AG04450 (cell line): ENCODE results near the gene DOCK8. TPM values are rescaled to one million over a fixed set of nuclear protein-coding genes. Genes with fewer than 3 reads are reported as not detected.

Experiments
- CTCF ChIA-PET: fragments of 300-600, 350-600 bp; formaldehyde crosslinking; extraction: SDS; loops from one replicate; lab custom pipeline; 2022; ENCODE audit warnings: antibody characterized with exemption, inconsistent platforms; lab: Charles Lee
- POLR2A ChIA-PET: fragments of 350-600 bp; formaldehyde crosslinking; extraction: SDS; loops from one replicate; lab custom pipeline; 2021; ENCODE audit warnings: antibody characterized with exemption, inconsistent platforms; lab: Yijun Ruan, JAX
- DNase-seq: peaks from one replicate; pipeline ENCODE4 v3.0.0-alpha.2; 2011; ENCODE audit warnings: low read depth, low spot score
- H3K27ac ChIP-seq: one replicate; pipeline ENCODE4 v1.5.1; 2012; ENCODE audit warnings: low read depth, low read length, control low read depth
- H3K27me3 ChIP-seq: one replicate; pipeline ENCODE4 v1.6.0; 2012; ENCODE audit warnings: low read length; ENCODE audit not compliant: control insufficient read depth, insufficient read depth
- H3K4me3 ChIP-seq: 2 replicates; pipeline ENCODE4 v1.5.1; 2011; ENCODE audit warnings: mild to moderate bottlenecking, low read depth, low read length, control low read depth
- H3K9me3 ChIP-seq: 2 replicates; pipeline ENCODE4 v1.5.1; 2012; ENCODE audit warnings: low read length; ENCODE audit not compliant: control insufficient read depth, insufficient read depth
- polyA plus RNA-seq: library from polyadenylated mRNA; depleted of rRNA; stranded (reverse); fragments of >200 nt; gene quantifications from 2 replicates; pipeline ENCODE4 v1.2.3, GENCODE V29; 2011
- TF ChIP-seq, protein P1 (sequence below): IDR thresholded peaks from 2 replicates; pipeline ENCODE4 v1.5.1; 2011; ENCODE audit warnings: low read depth, low read length, control low read depth, inconsistent platforms

The DOCK8 gene
- polyA plus RNA-seq, 1 experiment: not detected

DNA sequence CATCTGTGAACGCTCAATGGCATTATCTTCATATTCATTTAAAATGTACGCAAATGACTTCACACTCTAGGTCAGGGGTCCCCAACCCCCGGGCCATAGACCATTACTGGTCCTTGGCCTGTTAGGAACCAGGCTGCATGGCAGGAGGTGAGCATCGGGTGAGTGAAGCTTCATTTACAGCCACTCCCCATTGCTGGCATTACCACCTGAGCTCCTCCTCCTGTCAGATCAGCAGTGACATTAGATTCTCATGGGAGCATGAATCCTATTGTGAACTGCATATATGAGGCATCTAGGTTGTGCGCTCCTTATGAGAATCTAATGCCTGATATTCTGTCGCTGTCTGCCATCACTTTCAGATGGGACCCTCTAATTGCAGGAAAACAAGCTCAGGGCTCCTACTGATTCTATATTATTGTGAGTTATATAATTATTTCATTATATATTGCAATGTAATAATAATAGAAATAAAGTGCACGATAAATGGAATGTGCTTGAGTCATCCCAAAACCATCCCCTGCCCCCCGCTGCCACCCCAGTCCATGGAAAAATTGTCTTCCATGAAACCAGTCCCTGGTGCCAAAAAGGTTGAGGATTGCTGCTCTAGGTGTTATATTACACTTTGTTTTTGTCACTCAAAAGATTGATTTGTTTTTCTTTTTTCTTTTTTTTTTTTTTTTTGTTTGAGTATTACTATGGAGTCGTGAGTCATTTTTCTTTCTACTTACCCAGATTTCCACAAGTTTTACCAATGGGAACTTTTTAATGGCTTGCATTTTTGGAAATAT, 127.2 kb downstream of the DOCK8 start:
- Histone ChIP-seq H3K4me3 (no peak overlapping the region), H3K27me3 (no peaks in the 10 kb centered on the region), H3K27ac (no peak overlapping the region), H3K9me3 (no peaks in the 10 kb centered on the region)
- TF ChIP-seq, protein P1, sequence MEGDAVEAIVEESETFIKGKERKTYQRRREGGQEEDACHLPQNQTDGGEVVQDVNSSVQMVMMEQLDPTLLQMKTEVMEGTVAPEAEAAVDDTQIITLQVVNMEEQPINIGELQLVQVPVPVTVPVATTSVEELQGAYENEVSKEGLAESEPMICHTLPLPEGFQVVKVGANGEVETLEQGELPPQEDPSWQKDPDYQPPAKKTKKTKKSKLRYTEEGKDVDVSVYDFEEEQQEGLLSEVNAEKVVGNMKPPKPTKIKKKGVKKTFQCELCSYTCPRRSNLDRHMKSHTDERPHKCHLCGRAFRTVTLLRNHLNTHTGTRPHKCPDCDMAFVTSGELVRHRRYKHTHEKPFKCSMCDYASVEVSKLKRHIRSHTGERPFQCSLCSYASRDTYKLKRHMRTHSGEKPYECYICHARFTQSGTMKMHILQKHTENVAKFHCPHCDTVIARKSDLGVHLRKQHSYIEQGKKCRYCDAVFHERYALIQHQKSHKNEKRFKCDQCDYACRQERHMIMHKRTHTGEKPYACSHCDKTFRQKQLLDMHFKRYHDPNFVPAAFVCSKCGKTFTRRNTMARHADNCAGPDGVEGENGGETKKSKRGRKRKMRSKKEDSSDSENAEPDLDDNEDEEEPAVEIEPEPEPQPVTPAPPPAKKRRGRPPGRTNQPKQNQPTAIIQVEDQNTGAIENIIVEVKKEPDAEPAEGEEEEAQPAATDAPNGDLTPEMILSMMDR: no peak
- POLR2A ChIA-PET: no interaction called here
- DNase-seq: no peak
- CTCF ChIA-PET: no interaction called here

DNA sequence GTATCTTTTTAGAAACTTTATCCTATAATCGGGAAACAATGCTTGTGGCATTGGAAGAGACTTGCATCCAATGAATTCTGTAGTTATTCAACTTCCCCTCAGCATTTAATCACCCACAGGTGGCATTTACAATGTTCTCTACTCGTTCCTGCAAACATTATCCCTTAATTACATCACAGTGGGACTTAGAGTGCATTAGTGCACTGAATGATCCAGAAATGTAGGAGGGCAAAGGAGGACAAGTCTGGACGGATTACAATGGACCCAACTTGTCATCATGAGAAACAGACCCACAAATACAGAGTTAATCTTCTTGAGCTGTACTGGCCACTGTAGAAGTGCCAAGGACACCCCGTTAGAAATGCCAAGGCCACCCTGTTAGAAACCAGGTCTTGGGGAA, 129.1 kb downstream of the DOCK8 start:
- H3K9me3 ChIP-seq: no peaks in the 10 kb centered on the region
- ChIA-PET CTCF (no interaction called here), POLR2A (no interaction called here)
- no peak for DNase-seq
- no peak overlapping the region for H3K4me3 ChIP-seq
- H3K27me3 ChIP-seq: no peaks in the 10 kb centered on the region
- no peak overlapping the region for H3K27ac ChIP-seq
- TF ChIP-seq, protein P1: no peak

DNA sequence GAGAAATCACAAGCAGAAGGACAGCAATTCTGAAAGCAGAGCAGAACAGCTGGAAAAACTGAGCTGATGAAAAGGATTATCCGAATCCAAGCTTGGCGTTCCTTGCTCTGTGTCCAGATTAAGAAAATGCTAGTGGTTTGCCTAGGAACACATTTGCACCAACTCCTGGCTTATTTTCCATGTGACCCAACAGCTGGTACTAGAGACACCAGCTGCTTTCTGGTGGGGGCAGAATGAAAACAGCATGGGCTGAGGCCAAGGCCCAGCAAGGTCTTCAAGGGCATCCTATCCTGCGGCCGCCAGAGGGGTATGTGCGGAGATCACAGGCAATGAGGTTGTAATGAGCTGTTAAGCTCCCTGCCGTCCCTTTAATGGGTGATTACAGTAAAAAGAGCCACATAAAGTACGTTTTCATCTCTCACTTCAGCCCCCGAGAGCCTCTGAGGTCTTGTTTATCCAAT, 131.5 kb downstream of the DOCK8 start:
- TF ChIP-seq, protein P1: no peak
- ChIA-PET POLR2A (no interaction called here), CTCF (interaction anchor here (0.7 to 1.9 kb wide), 2 partner anchors 661 to 663 kb away, joined by 3 to 9 read pairs; no protein-coding TSS in a partner anchor)
- no peaks in the 10 kb centered on the region for H3K9me3 ChIP-seq
- no peak overlapping the region for H3K27ac ChIP-seq
- no peak overlapping the region for H3K4me3 ChIP-seq
- no peak for DNase-seq
- H3K27me3 ChIP-seq: no peaks in the 10 kb centered on the region

DNA sequence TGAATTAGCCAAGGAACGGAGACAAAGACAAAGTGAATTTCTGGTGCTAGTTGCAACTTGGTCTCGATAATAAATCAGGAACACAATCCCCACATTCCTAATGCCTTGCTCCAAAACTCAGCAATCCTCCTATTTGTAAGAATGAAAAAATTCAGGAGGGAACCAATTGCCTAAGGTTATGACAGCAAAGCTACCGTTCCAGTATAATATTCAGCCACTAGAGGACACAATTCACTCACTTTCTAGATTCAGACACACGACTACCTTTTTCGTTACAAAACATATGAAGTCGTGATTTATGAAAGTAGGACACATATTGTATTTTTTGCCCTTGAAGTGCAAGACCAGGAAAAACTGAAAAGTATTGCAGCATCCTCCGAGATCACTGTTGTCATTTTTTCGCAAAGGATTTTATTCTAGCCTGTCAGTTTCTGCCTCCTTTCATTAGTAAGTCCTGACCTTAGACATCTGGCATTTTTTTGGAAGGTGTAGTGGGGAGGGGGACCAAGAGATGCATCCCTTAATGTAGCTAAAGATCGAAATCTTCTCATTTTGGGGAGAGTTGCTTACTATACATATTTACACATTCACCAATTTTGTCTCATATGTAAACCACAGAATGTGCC, 133.1 kb downstream of the DOCK8 start:
- DNase-seq: no peak
- TF ChIP-seq, protein P1: peak; percentile 68
- H3K27me3 ChIP-seq: no peaks in the 10 kb centered on the region
- H3K27ac ChIP-seq: no peak overlapping the region
- CTCF ChIA-PET: interaction anchor here (0.8 to 1.9 kb wide), 5 partner anchors 12 to 662 kb away, joined by 3 to 9 read pairs (median 5); no protein-coding TSS in a partner anchor
- H3K9me3 ChIP-seq: no peaks in the 10 kb centered on the region
- no peak overlapping the region for H3K4me3 ChIP-seq
- POLR2A ChIA-PET: no interaction called here

DNA sequence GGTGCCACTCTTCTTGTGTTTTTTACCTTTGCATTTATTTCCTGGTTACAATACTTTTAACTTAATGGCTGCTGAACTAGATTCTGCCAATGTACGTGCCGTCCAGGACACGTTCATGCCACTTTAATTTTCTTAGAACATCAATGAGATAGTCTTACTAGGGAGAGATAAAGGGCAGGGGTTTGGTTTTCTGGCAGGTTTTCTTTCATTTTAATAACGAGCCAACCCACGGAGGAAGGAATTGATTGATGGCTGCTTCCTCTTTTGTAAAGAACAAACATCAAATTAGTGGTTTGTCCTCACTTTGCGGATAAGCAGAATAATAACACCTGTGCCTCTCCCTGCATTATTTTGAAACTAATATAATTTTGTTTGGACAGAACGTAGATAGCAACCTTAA, 135.7 kb downstream of the DOCK8 start:
- Histone ChIP-seq H3K9me3 (no peaks in the 10 kb centered on the region), H3K4me3 (no peak overlapping the region), H3K27me3 (no peaks in the 10 kb centered on the region), H3K27ac (no peak overlapping the region)
- TF ChIP-seq, protein P1: no peak
- CTCF ChIA-PET: interaction anchor here (2.0 kb wide), 1 partner anchor 659 kb away, joined by 5 read pairs; no protein-coding TSS in a partner anchor
- POLR2A ChIA-PET: no interaction called here
- no peak for DNase-seq
